ENCODE data around the gene ALOX12.

GRCh38 chr17:7004398-7005253, 8.8 kb downstream of the ALOX12 start:
- TF ChIP-seq POLR2AphosphoS5 (IDR thresholded peaks at IDR 0.05) (no peak), CTCF (IDR thresholded peaks at IDR 0.05) (peak in 5 of 7 experiments; percentile 15 to 68 (median 48))

Data from stomach (tissue), 4 donors.